Prostate gland (tissue), 2 donors: ENCODE results near the gene KRTAP2-3.

Experiments
- CTCF ChIP-seq, 4 experiments: fragments of 200-600 bp in 2 of 4; fragments of 450-650 bp in 2 of 4; sonication (generic) in 2 of 4; IDR thresholded peaks; 1 replicate in 3 of 4; 2 replicates in 1 of 4; pipeline ENCODE4 v1.5.1; 2016 to 2019; ENCODE audit warnings: antibody characterized with exemption in 4 of 4, mild to moderate bottlenecking in 2 of 4, moderate library complexity in 2 of 4
- POLR2A ChIP-seq: fragments of 450-650 bp; IDR thresholded peaks from one replicate; pipeline ENCODE4 v1.6.1; 2016; ENCODE audit warnings: antibody characterized with exemption, mild to moderate bottlenecking

DNA sequence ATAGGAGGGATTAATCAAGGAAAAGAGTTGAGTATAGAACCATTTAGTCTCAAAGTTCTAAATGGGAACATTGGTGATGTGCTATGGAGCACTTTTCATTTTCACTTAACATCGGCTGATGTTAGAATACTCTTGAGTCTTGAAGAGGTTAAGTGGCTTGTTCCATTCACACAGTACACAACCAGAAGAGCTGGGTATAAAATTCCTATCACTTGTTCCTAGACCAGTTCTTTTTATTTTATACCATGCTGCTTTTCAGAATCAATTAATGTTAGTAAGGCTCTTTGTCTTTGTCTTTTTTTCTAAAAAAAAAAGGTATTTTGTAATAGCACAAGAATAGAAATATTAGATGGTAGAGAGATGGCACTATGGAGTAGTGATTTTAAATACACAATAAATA lies 17.0 kb downstream of the KRTAP2-3 start:
- no peak for TF ChIP-seq CTCF (IDR thresholded peaks at IDR 0.05)
- TF ChIP-seq POLR2A: no peak
